ENCODE data around the gene FOXJ2.
"Not testable (repeated sequence)": the region's sequence is repeated elsewhere in the genome, so short reads cannot be mapped to it uniquely, and the experiment has no call there.

- TF ChIP-seq, protein P1, sequence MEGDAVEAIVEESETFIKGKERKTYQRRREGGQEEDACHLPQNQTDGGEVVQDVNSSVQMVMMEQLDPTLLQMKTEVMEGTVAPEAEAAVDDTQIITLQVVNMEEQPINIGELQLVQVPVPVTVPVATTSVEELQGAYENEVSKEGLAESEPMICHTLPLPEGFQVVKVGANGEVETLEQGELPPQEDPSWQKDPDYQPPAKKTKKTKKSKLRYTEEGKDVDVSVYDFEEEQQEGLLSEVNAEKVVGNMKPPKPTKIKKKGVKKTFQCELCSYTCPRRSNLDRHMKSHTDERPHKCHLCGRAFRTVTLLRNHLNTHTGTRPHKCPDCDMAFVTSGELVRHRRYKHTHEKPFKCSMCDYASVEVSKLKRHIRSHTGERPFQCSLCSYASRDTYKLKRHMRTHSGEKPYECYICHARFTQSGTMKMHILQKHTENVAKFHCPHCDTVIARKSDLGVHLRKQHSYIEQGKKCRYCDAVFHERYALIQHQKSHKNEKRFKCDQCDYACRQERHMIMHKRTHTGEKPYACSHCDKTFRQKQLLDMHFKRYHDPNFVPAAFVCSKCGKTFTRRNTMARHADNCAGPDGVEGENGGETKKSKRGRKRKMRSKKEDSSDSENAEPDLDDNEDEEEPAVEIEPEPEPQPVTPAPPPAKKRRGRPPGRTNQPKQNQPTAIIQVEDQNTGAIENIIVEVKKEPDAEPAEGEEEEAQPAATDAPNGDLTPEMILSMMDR (IDR thresholded peaks at IDR 0.05): not testable (repeated sequence)
- not testable (repeated sequence) for TF ChIP-seq POLR2A (IDR thresholded peaks at IDR 0.05)
Observed at GRCh38 chr12:8018213-8018612, 14.3 kb upstream of the FOXJ2 start.

Data from uterus (tissue), 2 donors.